GM12872 (cell line): ENCODE measurements around the gene FCER2.

Experiments
- TF ChIP-seq, protein P1 (sequence below): IDR thresholded peaks from 3 replicates; pipeline ENCODE4 v1.5.1; 2011; ENCODE audit warnings: low read depth, mild to moderate bottlenecking, low read length, moderate library complexity; ENCODE audit not compliant: insufficient read depth

The FCER2 gene

DNA sequence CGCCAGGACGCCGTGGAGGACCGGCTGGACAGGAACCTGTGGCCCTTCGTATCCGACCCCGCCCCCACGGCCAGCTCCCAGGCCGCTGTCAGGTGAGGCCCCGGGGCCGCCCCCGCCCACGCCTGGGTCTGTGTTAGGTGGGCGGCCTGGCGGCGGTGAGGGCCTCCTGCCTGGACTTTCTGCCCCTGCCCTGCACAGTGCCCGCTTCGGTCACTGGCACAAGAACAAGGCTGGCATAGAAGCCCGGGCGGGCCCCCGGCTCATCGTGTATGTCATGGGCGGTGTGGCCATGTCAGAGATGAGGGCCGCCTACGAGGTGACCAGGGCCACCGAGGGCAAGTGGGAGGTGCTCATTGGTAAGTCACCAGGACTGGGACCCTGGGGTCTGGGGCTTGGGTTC, 54.8 kb downstream of the FCER2 start:
- TF ChIP-seq, protein P1, sequence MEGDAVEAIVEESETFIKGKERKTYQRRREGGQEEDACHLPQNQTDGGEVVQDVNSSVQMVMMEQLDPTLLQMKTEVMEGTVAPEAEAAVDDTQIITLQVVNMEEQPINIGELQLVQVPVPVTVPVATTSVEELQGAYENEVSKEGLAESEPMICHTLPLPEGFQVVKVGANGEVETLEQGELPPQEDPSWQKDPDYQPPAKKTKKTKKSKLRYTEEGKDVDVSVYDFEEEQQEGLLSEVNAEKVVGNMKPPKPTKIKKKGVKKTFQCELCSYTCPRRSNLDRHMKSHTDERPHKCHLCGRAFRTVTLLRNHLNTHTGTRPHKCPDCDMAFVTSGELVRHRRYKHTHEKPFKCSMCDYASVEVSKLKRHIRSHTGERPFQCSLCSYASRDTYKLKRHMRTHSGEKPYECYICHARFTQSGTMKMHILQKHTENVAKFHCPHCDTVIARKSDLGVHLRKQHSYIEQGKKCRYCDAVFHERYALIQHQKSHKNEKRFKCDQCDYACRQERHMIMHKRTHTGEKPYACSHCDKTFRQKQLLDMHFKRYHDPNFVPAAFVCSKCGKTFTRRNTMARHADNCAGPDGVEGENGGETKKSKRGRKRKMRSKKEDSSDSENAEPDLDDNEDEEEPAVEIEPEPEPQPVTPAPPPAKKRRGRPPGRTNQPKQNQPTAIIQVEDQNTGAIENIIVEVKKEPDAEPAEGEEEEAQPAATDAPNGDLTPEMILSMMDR, result no peak

DNA sequence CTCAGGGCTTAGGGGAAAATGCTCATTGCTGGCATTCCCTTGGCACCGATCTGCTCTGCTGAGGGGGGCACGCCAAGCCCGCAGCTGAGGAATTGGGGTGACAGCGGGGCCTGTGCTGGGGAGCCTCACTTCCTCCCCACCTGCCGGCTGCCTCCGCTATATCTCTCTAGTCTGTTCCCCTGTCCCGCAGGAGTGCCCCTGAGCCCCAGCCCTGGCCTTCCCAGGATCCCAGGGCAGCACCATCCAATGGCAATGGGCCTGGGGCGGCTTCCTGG, 55.6 kb downstream of the FCER2 start:
- TF ChIP-seq, protein P1, result no peak

DNA sequence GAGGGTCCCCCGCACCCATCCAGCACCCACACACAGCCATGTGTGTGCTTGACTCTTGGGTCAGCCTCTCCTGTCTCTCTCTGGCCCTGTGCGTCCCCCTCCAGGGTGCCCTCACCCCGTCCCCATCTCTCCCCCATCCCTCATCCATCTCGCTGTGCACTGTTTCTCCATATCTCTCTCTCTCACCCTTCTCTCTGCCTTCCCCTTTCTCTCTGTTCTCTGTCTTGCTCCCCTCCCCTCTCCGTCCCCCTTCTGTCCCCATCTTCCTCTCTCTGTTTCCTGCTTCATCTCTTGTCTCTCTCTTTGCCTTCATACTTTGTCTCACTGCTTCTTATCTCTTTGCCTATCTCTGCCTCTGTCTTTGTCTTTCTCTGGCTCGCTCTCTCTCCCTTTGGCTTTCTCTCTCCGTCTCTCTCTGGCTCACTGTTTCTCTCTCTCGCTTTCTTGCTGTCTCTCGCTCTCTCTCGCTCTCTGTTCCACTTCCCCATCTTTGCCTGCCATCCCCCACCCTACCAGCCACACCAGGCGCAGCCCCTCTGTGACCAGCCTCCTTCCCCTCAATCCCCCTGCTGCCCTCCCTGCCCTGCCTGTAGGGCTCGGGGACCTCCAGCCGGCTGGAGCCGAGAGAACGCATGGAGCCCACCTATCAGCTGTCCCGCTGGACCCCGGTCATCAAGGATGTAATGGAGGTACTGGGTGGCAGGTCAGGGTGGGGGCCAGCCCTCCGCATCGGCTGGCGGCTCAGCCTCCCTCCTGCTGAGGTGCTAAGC, 56.1 kb downstream of the FCER2 start:
- TF ChIP-seq, protein P1, result no peak

DNA sequence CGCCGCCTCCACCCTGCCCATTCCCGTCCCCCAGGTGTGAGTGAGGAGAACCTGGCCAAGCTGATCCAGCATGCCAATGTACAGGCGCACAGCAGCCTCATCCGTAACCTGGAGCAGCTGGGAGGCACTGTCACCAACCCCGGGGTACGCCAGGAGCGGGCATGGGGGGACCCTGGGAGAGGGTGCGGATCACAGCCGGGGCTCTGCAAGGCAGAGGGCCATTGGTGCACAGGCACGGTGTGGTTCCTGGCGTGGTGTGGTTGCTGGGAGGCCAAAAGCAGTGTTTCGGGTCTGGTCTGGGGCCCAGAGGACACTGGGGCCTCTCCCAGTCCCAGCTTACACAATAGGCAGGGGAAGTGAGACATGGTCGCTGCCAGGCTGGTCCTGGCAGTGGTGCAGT, 56.8 kb downstream of the FCER2 start:
- TF ChIP-seq, protein P1, result no peak

DNA sequence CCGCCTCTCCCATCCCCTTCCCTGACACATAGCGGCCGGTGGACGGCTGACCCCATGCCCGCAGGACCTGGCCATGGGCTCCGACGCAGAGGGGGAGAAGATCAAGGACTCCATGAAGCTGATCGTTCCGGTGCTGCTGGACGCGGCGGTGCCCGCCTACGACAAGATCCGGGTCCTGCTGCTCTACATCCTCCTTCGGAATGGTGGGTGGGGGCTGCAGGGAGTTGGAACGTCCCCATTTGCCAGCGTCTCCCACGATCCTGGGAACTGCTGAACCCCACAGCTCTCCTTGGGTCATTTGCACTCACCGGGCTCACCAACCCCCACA, 57.4 kb downstream of the FCER2 start:
- TF ChIP-seq, protein P1, result no peak

DNA sequence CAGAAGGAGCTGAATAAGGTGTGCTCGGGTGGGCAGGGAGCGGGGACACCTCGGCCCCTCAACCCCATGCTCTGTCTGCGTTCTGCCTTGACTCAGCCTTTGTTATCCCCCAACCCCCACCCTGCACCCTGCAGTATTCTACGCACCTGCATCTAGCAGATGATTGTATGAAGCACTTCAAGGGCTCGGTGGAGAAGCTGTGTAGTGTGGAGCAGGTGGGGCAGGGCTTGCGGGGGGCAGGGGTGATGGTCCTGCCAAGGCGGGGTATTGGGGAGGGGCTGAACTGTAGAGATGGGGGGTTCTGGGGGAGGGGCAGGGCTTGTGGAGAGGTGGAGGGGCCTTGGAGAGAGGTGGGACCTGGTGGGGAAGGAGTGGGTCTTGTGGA, 58.9 kb downstream of the FCER2 start:
- TF ChIP-seq, protein P1, result no peak

DNA sequence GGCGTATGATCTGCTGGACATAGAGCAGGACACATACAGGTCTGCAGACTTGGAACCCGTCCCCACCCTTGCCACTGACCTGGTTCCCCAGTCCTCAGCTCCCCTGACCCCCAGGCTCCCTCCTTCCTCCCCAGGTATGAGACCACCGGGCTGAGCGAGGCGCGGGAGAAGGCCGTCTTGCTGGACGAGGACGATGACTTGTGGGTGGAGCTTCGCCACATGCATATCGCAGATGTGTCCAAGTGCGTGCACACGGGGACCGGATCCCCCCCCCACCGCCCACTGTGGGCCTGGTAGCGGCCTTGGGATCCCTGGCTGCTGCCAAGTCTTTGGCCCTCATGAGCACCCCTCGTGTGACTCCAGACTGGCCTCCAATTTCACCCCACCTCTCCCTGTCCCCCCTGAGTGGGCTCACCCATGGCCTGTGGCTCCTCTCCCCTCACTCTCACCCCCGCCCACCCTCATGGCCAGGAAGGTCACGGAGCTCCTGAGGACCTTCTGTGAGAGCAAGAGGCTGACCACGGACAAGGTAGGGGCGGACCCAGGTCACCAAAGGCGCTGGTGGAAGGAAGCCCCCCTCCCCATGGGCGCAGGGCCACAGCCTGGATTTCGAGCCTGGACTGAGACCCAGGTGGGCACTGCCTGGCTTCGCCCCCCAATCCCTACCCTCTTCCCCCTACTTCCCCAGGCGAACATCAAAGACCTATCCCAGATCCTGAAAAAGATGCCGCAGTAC, 59.5 kb downstream of the FCER2 start:
- TF ChIP-seq, protein P1, result no peak
